Caco-2 (cell line): ENCODE results near the gene PLXDC2. TPM values are rescaled to one million over a fixed set of nuclear protein-coding genes. Genes with fewer than 3 reads are reported as not detected.

Experiments used
- BruUV-seq: library from RNA; stranded (reverse); fragments of 400-500 nt; replicated peaks from 2 replicates; lab custom pipeline; 2021; lab: Mats Ljungman, UMichigan
- CTCF ChIA-PET: fragments of 300-600 bp; sonication (Branson Sonifier 250); formaldehyde crosslinking; loops from one replicate; lab custom pipeline; 2022; ENCODE audit warnings: antibody characterized with exemption; lab: Charles Lee
- POLR2A ChIA-PET: fragments of 300-600 bp; sonication (Branson Sonifier 250); formaldehyde crosslinking; loops from one replicate; lab custom pipeline; 2022; ENCODE audit warnings: antibody characterized with exemption; lab: Charles Lee
- DNase-seq, 2 experiments: peaks; one replicate each; pipeline versions ENCODE4 v3.0.0 to v3.0.0-alpha.2; 2020 to 2022
- H3K27me3 ChIP-seq: replicated peaks from 2 replicates; pipeline ENCODE4 v1.6.0; 2011; ENCODE audit warnings: low read length; ENCODE audit not compliant: control insufficient read depth, insufficient read depth
- H3K36me3 ChIP-seq: 2 replicates; pipeline ENCODE4 v1.5.1; 2011; ENCODE audit warnings: low read length; ENCODE audit not compliant: control insufficient read depth, insufficient read depth
- H3K4me1 ChIP-seq: fragments of 250-450 bp; sonication (Bioruptor Pico); 2 replicates; pipeline ENCODE4 v1.5.1; 2020; ENCODE audit warnings: mild to moderate bottlenecking
- H3K4me3 ChIP-seq: 2 replicates; pipeline ENCODE4 v1.5.1; 2011; ENCODE audit warnings: low read depth, mild to moderate bottlenecking, control low read depth, low read length
- H3K9me3 ChIP-seq: fragments of 250-450 bp; sonication (Bioruptor Pico); 2 replicates; pipeline ENCODE4 v1.5.1; 2020; ENCODE audit warnings: mild to moderate bottlenecking, moderate library complexity
- H3K27ac Mint-ChIP-seq: one replicate; pipeline ENCODE4 v1.8.0; 2022; ENCODE audit warnings: mixed read lengths; ENCODE audit not compliant: unreplicated experiment
- H3K27me3 Mint-ChIP-seq: one replicate; pipeline ENCODE4 v1.8.0; 2022; ENCODE audit warnings: mixed read lengths; ENCODE audit not compliant: insufficient read depth, unreplicated experiment
- H3K36me3 Mint-ChIP-seq: one replicate; pipeline ENCODE4 v1.8.0; 2022; ENCODE audit warnings: mild to moderate bottlenecking, mixed read lengths; ENCODE audit not compliant: insufficient read depth, unreplicated experiment
- H3K4me1 Mint-ChIP-seq: one replicate; pipeline ENCODE4 v1.8.0; 2022; ENCODE audit warnings: low read depth, mixed read lengths; ENCODE audit not compliant: unreplicated experiment
- H3K4me3 Mint-ChIP-seq: one replicate; pipeline ENCODE4 v1.8.0; 2022; ENCODE audit warnings: mild to moderate bottlenecking, moderate library complexity, mixed read lengths; ENCODE audit not compliant: unreplicated experiment
- H3K9me3 Mint-ChIP-seq: one replicate; pipeline ENCODE4 v1.8.0; 2022; ENCODE audit warnings: mixed read lengths; ENCODE audit not compliant: unreplicated experiment
- CTCF ChIP-seq, 2 experiments: fragments of 200-600 bp in 1 of 2; IDR thresholded peaks; 1 replicate in 1 of 2; 2 replicates in 1 of 2; pipeline versions ENCODE4 v1.5.1 to v1.8.0; 2011 to 2022; ENCODE audit warnings: antibody characterized with exemption in 1 of 2, control low read depth in 1 of 2, inconsistent platforms in 1 of 2, low read depth in 1 of 2, low read length in 1 of 2, mild to moderate bottlenecking in 1 of 2, moderate library complexity in 1 of 2; ENCODE audit not compliant: insufficient read depth in 1 of 2, severe bottlenecking in 1 of 2, unreplicated experiment in 1 of 2
- intact Hi-C: fragments of 100-400 bp; cut with micrococcal nuclease; formaldehyde crosslinking; loops from one replicate; pipeline ENCODE4 v1.10.0; 2022; ENCODE audit not compliant: unreplicated experiment
- total RNA-seq: library from RNA; stranded (reverse); gene quantifications from 2 replicates; pipeline ENCODE4 v1.2.3, GENCODE V29; 2022

The PLXDC2 gene
- total RNA-seq, 1 experiment from 2014 or later, result 0.54 TPM

GRCh38 chr10:19843487-19843886 lies 27.3 kb downstream of the PLXDC2 start:
- ChIA-PET CTCF (no interaction called here), POLR2A (no interaction called here)
- Mint-ChIP-seq H3K4me3 (no peak overlapping the region), H3K9me3 (no peaks in the 10 kb centered on the region), H3K27ac (no peak overlapping the region), H3K27me3 (peaks cover 3% of the 10 kb centered on the region), H3K4me1 (no peaks in the 10 kb centered on the region), H3K36me3 (no peaks in the 10 kb centered on the region)
- no peak for DNase-seq
- no TSS peak for BruUV-seq
- no peaks in the 10 kb centered on the region for H3K27me3 ChIP-seq
- intact Hi-C loops, result no loop called here
- no peaks in the 10 kb centered on the region for H3K9me3 ChIP-seq
- H3K36me3 ChIP-seq, result no peaks in the 10 kb centered on the region
- TF ChIP-seq CTCF (IDR thresholded peaks at IDR 0.05; ENCODE audit: insufficient read depth in 1 of 2, low read depth in 1 of 2, low read length in 1 of 2, severe bottlenecking in 1 of 2, unreplicated experiment in 1 of 2), result no peak
- H3K4me1 ChIP-seq, result no peaks in the 10 kb centered on the region
- no peak overlapping the region for H3K4me3 ChIP-seq

DNA sequence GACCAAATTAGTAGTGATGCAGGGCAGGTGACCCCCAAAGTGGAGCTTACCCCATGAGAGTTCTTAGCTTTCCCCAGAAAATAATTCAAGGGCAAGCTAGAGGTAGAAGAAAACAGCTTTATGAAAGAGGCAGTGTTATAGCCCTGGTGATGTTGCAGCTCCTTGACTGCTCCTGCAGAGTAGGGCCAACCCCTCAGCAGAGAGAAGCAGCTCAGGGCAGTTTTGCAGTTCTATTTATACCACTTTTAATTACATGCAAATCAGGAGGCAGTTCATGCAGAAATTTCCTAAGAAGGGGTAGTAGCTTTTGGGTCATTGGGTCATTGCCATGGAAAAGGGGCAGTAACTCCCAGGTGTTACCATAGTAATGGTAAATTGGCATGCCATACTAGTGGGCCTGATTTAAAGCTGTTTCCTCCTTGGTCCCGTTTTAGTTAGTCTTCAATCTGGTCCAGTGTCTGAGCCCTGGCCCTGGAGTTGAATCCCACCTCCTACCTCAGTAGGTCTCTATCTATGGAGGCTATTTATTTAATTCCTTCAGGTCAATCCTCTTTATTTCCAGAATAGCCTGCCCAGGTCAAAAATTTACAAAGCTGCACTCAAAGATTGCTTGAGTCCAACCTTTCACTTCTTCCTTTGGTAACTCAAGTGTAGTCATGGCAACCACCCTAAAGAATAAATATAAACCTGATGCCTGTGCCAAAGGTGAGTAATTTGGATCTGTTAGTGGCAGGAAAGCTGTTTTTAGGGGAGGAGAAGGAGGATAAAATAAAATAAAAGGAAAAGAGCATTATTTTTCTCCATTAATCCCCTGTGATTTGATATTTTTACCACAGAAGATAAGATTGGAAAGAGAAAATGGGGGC lies 29.5 kb downstream of the PLXDC2 start:
- TF ChIP-seq CTCF (IDR thresholded peaks at IDR 0.05; ENCODE audit: insufficient read depth in 1 of 2, low read depth in 1 of 2, low read length in 1 of 2, severe bottlenecking in 1 of 2, unreplicated experiment in 1 of 2), result no peak
- no peaks in the 10 kb centered on the region for H3K27me3 ChIP-seq
- H3K27ac Mint-ChIP-seq, result no peak overlapping the region
- H3K9me3 Mint-ChIP-seq, result no peaks in the 10 kb centered on the region
- H3K4me1 ChIP-seq, result no peaks in the 10 kb centered on the region
- no peak for DNase-seq
- CTCF ChIA-PET, result no interaction called here
- H3K9me3 ChIP-seq, result no peaks in the 10 kb centered on the region
- H3K36me3 Mint-ChIP-seq, result no peaks in the 10 kb centered on the region
- H3K36me3 ChIP-seq, result no peaks in the 10 kb centered on the region
- H3K4me1 Mint-ChIP-seq, result no peaks in the 10 kb centered on the region
- H3K4me3 Mint-ChIP-seq, result no peak overlapping the region
- peaks cover 3% of the 10 kb centered on the region for H3K27me3 Mint-ChIP-seq
- no TSS peak for BruUV-seq
- POLR2A ChIA-PET, result no interaction called here
- intact Hi-C loops, result no loop called here
- H3K4me3 ChIP-seq, result no peak overlapping the region

DNA sequence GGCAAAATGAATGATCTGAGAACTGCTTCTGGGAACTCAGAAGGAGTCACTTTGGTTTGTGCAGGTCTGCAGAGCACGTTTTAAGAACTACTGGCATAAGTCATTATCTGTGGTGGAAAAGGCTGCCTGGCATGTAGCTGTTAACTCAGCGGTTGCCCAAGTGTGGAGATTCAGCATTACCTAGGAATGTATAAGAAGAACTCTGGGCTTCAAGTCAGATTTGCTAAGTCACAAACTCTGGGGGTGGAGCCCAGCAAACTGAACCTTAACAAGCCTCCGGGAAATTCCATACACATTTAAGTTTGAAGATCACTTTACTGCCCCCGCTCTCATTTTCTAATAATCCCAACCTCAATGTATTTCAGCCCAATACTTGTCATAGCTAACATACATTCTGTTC lies 31.1 kb downstream of the PLXDC2 start:
- Mint-ChIP-seq H3K27ac (no peak overlapping the region), H3K4me1 (no peaks in the 10 kb centered on the region), H3K4me3 (no peak overlapping the region), H3K27me3 (peaks cover 3% of the 10 kb centered on the region), H3K9me3 (no peaks in the 10 kb centered on the region), H3K36me3 (no peaks in the 10 kb centered on the region)
- no peaks in the 10 kb centered on the region for H3K36me3 ChIP-seq
- intact Hi-C loops, result no loop called here
- no peak for DNase-seq
- no peaks in the 10 kb centered on the region for H3K4me1 ChIP-seq
- no peak for TF ChIP-seq CTCF (IDR thresholded peaks at IDR 0.05; ENCODE audit: insufficient read depth in 1 of 2, low read depth in 1 of 2, low read length in 1 of 2, severe bottlenecking in 1 of 2, unreplicated experiment in 1 of 2)
- ChIA-PET POLR2A (no interaction called here), CTCF (no interaction called here)
- no TSS peak for BruUV-seq
- no peaks in the 10 kb centered on the region for H3K27me3 ChIP-seq
- no peaks in the 10 kb centered on the region for H3K9me3 ChIP-seq
- H3K4me3 ChIP-seq, result no peak overlapping the region
